GM19372 (cell line): ENCODE data around the gene MEG3.

ENCODE experiments used
- ATAC-seq: cut with Tn5 transposase; IDR thresholded peaks from one replicate; pipeline ENCODE4 v1.9.1; 2021; ENCODE audit warnings: mild to moderate bottlenecking, low read depth, moderate library complexity; ENCODE audit not compliant: unreplicated experiment

The MEG3 gene

DNA sequence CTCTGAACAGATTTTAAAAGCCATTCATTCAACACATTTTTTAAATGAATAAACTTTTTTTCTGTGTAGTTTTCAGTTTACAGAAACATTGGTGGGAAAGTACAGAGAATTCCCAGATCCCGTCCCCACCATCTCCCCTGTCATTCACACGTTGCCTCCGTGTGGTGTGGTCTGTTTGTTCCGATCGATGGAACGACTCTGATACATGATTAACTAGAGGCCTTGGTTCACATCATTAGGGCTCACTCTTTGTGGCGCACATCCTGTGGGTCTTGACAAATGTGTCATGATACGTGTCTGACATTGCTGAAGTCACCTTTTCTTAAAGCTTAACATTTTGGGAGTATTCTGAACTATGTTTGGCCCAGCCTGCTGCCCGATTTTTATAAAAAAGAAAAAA lies 18.5 kb downstream of the MEG3 start:
- no peak for ATAC-seq

DNA sequence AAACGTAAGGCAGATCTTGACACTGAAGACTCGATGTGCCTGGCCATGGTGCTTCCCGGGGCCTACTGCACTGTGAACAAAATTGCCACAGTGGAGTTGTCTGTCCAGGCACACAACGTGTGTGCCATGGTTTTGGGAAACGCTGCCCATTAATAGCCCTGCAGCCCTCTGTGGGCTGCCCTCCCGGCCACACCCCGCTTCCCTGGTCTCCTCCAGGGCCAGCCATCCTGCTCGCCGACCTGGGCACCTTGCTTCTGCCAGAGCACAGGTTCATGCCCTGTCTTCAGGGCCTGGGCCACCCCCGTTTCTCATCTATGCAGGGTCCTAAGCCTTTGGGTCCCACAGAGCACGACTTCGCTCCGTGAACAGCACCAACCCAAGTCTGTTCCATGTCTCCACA lies 18.9 kb downstream of the MEG3 start:
- no peak for ATAC-seq

DNA sequence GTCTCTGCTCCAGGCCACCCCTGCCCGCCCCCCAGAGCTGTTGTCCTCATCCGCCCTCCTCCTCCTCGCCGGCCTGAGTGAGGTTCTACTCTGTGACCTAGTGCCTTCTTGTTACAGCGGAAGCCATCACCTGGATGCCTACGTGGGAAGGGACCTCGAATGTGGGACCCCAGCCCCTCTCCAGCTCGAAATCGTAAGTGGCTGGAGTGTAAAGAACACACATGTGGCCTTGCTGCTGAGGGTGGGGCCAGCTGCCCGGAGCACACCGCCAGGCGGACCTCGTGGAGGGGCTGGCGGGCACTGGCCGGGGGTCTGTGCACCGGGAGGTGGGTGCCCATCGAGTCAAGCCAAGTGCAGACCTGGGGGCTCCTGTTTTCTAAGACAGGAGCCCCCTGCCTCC lies 19.4 kb downstream of the MEG3 start:
- ATAC-seq: no peak

DNA sequence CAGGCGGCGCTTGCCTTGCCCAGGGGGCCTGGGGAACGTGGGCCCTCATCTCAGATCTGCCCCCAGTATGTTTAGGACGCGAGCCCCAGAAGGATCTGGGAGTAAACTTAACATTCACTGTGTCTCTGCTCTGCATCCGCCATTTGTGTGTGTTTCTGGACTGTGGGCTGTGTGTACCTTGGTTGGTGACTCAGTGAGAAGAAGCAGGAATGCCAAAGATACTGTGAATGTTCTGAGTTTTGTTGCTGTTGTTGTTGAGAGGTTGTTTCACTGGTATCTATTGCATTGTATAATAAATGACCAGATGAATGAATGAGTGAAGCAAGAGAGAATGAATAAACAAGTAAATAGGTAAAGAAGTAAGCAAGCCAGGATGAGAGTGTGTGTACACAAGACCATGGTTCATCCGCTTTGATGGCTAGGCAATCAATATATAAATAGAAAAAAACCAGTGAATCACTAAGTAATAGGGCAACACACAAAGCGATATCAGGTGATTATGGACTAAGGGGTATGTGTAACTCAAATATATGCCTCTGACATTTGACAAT lies 20.5 kb downstream of the MEG3 start:
- no peak for ATAC-seq

DNA sequence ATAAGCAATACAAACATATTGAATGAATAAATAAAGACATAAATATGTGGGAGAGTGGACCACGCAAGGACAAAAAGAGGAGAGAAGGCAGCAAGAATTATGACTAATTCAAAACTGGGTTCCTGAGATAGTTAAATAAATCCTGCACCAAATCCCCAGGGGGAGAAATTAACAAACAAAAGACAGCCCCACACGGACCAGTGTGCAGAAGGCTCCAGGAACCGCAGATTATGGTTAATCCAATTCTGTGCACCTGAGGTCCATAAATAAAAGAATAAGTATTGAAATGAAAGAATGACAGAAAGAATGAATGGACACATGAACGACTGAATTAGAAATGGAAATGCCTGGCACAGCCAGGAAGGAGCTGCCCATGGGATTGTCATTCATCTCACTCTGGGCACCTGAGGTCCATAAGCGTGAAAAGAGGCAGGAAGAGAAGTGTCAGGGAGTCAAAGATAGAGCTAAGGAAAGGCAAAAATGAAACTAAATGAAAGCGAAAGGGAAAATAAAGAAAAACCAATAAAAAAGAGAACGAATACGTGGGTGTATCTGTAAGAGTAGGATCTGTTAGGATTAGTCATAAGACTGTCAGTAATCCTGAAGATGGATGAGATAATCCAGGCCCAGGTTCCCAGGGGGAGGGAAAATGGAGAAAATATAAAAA lies 23.3 kb downstream of the MEG3 start:
- no peak for ATAC-seq

DNA sequence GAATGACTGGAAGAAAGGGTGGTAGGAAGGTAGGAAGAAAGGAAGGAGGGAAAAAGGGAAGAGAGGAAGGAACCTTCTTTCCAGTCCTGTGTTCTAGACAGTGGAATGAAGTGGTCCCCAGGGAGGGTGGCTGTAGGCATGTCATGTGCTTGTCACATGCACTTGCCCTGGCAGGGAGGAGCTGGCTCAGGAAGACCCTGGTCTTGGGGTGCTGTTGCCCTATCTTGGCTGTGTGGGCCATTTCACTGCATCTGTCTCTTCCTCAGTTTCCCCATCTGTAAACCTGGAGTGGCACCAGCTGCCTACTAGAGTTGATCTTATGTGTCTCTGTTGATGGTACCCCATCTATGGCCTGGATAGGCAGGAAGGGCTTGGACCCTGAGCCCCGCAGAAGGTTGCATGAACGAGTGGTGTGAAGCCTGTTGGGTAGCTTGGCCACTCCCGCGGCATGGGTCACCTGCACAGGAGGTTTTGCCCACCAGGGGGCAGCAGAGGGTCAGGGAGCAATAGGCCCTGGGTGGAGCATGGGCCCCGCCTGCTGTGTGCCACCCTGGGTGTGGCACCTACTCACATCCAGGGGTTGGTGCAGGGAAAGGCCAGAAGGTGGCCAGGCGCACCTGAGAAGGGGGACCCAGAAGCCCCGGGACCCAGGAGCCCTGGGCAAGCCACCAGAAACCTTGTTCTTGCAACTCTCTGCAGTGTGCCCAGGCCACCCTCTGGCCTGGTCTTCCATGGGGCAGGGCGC lies 25.1 kb downstream of the MEG3 start:
- ATAC-seq: no peak

DNA sequence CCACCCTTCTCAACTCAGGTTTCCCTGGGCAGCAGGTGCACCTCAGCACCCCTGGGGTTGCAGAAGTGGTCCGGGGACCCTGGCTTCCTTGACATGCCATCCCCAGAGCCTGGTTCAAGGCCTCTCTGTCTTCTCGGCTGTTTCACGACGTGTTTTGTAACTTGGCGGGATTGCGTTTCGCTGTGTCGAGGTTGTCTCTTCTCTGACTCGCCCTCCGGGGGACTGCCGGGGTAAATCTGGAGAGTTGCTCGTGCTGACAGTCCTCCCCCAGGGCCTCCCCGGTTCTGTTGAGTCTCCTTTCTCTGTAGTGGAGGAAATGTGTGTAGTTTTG lies 25.6 kb downstream of the MEG3 start:
- no peak for ATAC-seq

DNA sequence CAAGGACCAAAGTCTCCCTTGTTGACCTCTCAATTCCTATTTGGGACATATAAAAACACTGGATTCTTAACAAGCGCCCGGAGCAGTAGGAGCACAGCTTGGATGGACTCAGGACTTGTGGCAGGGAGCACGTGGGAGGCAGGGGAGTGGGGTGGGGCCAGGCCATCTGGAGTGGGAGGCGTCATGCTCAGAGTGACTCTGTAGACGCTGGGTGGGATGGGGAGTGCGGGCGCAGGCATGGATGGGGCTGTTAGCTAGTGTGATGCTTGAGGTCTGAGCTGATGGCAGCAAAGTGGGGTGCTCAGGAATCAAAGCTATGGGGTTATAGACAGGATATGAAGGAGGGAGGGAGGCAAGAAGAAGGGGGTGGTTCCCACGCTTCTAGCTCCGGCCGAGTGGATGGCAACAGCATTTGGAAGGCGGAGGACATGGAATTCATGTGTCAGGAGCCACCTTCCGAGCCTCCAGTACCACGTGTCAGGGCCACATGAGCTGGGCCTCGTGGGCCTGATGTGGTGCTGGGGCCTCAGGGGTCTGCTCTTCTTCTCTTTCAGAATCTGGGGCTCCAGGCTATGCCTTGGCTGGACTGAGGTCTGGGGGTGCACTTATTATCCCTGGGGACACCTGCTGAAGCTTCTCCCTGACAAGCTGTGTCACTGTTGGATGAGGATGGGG lies 26.2 kb downstream of the MEG3 start:
- ATAC-seq: no peak

DNA sequence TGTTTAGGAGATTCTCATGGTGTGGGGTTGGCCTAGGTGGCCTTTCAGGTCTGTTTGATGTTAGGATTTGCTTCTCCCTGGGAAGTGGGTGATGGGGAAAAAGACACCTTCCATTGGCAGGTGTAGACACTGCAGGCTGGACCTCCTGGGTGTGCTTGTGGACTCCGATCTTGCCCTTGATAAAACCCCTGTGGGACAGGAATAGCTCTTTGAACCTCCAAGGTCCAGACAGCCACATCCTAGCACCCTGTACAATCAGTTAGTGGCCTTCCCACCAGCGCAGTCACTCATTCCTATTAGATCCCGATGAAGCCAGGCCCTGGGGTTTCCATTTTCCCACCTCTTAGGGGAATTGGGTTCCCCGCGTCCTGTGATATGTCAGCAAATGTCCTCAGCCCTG lies 28.5 kb downstream of the MEG3 start:
- no peak for ATAC-seq

DNA sequence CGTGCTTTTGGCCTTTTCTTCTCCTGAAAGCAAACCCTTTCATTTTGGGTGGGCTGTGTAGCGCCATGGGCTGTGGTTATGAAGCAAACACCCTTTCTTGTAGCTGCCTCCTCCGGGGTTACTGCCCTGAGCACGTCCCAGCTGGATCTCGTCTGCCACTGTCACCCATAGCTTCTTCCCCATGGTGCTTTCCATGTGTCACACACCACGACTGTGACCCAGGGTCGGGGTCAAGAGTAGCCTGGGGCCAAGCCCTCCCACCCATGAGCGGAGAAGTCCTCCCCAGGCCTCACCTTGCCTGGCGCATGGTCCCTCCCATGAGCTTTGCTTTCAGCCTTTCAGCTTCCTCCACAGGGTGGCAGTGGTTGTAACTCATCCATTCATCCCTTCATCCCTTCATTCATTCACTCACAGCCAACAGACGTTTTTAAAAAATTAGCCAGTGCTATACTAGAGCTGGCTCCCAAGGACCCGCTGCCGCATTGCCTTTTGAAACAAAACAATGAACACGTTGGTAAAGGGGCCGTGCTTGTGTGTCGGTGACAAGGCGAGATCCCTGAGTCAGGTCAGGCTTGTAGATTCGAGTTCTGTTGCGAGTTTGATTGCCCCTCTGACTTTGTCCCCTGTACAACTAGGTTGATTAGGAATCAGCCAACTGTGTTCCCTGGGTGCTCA lies 29.5 kb downstream of the MEG3 start:
- no peak for ATAC-seq

DNA sequence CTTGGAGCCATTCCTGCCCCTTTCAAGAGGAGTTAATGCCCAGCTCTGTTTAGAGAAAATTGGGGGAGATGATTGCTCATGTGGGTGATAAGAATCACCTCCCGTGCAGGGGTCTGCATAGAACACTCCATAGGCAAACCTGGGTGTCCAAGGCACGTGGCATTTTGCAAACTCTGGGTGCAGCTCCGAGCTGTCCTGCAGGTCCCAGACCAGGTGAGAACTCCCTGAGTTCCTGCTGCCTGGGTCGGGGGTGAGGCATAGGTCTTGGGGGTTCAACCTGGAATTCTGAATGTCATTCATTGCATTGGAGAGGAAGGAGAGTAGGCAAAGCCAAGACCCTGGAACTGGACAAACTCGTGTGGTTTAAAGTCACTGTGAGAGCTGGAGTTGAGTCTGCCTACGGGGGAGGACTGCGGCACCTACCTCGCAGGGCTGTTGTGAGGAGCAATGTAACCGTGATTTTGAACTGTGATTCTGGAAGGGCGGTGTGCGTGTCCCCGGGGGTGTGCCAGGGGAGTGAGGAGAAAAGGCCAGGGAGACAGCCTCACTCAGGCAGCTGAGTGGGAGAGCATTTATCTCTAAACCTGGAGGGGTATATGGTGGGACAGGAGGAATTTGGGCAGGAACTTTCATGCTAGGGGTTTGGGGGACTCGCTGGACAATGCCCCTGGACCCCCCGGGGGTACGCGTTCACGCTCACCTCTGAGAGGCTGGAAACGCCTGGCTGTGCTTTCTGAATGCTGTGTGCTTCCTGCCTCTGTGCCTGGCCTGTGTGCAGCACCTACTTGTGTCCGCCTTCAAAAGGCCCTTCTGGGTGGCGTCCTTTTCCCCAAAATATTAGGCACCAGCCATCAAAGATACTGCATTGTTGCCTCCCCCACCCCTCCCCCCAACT lies 30.4 kb downstream of the MEG3 start:
- no peak for ATAC-seq

DNA sequence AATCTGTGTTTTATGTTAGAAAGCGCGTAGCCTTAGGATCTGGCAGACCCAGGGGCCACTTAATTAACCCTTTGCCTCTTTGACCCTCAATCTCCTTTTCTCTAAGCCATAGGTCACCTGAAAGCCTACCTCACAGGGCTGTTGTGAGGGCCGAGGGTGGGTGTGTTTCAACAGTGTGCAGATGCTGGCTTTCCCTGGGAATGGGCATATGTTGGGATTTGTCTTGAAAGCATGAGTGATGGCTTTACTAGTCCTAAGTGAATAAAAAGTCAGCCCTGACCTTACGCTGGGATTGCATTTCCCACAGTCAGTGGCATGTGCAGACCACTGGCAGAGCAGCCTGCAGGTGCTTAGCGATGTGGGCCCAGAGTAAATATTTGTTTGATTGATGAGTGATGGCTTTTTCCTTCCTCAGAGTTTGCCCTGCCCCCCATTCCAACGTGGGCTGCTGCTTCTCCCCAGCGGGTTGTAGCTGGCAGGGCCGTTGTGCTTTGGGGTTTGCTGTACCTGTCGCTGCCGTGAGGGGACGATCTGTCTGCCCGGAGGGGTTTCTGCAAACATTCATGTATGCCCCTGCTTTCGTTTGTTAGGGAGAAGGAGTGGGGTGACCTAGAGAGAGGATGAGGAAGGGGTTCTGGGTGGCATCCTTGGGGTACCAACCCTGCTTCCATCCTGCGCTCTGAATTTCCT lies 31.5 kb downstream of the MEG3 start:
- no peak for ATAC-seq

DNA sequence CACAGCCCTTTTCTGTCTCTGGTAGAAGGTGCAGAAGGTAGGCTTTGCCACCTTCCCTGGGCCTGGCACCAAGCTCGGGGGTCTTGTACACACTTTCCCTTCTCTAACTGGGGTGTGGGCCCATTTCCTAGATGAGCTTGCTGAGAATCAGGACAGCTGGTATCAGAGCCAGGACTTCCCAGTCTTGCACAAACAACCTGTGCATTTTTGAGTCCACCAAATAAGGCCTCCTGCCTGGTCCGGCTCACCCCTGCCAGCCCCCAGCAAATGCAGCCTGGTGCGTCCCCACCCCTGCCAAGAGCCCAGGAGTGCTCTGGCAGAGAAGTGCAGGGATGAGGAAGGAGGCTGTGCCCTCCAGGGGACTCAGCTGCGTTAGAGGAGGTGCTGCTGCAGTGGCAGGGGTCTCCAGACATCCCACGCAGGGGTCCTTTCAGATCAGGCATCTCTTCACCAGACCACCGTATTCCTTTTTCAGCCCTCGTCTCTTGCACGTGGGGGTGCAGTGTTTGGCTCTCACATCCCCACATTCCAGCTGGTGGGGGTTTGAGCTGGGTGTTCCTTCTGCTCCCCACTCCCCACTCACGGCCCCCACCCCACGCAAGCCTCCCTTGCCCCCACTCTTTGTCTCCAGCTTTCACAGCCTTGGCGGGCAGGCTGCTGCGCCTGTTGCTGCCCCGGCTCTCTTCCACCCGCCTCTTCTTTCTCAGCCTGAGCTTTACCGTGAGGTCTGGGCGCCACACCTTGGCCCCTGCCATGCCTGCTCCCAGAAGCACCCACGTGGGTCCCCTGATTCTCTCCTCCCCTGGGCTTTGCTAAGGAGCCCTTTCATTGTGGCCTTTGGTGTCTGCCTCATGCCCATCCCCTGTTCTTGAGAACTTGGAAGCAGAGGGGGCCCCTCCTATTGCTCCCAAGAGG lies 32.3 kb downstream of the MEG3 start:
- no peak for ATAC-seq

DNA sequence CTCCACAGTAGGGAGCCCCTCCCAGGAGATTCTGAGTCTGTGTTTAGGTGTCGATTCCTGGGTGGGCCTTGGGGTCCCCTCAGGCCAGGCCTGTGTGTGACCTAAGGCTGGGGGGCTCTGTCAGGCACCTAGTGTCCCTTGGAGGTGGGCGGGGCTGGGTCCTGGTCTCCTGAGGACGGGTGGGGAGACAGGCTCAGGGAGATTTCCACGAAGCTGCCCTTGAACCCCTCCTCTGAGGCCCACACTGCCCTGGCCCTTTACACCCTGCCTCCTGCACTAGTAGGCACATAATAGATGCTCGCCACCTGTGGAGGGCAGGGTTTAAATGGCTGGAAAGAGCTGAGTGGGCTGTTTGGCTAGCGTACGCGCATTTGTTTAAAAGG lies 32.9 kb downstream of the MEG3 start:
- ATAC-seq: no peak

DNA sequence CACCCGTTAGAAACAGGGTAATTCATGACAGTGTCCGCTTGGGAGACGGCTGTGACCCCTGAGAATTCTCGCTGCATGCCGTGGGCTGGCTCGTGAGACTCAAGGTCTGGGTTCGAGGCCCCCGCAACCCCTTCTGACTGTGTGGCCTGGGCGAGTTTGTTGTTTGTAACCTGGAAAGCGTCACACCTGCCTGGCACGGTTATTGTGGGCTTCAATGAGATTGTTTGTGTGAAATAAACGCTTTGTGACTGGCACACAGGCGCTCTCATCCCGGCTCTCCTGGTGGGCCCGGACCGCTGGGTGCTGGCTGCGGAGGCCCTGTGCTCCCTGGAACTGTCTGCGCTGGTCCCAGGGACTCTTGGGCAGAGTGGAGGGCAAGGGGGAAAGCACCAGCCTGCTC lies 33.9 kb downstream of the MEG3 start:
- ATAC-seq: no peak

DNA sequence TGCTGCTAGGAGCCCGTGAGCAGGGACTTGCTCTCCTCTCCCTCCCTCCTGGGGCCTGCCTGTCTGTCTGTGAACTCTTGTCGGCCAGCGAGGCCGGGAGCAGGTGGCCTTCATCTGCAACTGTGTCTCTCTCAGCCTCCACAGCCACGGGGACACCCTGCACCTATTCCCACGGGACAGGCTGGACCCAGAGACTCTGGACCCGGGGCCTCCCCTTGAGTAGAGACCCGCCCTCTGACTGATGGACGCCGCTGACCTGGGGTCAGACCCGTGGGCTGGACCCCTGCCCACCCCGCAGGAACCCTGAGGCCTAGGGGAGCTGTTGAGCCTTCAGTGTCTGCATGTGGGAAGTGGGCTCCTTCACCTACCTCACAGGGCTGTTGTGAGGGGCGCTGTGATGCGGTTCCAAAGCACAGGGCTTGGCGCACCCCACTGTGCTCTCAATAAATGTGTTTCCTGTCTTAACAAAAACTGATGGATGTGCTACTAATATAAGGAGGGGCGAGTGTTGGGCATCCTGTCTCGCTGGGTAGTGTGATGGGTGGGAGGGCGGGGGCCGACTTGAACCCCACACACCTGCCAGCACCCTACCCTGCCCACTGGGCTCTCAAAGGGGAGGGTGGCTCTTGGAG lies 34.8 kb downstream of the MEG3 start:
- no peak for ATAC-seq

DNA sequence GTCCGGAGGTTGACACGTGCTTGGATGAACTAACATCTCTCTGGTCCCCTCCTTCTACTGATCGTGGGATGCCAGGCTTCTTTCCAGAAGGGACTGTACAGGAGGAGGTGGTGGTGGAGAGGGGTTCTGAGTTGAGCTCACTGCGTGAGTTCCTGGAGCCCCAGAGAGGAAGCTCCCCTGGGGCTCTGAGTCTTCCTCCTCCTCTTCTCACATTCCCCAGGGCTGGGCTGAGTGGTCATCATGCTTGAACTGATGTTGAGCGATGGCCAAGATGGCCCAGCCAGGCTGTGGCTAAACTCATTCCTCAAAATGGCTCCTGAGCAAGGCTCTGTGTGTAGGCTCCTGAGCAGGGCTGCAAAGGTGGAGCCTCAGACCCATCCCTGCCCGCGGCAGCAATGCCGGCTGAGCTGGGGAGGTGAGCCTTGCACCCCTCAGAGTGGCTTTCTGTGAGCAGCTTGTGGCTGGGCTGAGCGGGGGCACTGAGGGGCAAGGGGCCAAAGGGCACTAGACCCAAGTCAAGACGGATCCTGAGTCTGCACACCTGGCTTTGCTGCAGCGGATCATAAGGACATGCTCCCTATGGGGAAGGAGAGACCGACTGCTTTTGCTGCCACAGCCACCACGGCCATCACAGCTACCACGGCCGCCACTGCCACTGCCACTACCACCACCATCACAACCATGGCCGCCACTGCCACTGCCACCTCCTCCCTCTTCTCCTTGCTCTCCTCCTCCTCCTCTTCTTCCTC lies 35.4 kb downstream of the MEG3 start:
- ATAC-seq: no peak

DNA sequence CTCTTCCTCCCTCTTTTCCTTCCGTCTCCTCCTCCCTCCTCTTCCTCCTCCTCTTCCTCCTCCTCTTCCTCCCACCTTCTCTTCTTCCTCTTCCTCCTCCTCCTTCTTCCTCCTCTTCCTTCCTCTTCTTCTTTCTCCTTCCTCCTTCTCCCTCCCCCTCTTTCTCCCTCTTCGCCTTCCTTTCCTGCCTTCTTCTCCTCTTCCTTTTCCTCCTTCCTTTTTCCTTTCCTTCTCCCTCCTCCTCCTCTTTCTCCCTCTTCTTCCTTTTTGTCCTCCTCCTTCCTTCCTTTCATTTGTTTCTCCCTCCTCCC lies 36.0 kb downstream of the MEG3 start:
- ATAC-seq: no peak
